Activated T-cell treated with anti-CD3 and anti-CD28 coated beads, Interleukin-2, amount 50 U/mL, for 72 hours (primary cell): ENCODE results near the gene GLB1L. TPM values are rescaled to one million over a fixed set of nuclear protein-coding genes. Genes with fewer than 3 reads are reported as not detected.

Source experiments
- ATAC-seq, 2 donors: fragments of 150-1000 bp; cut with Tn5 transposase; replicated peaks in 1 of 2; 2 replicates each; pipeline ENCODE4 v1.10.0; 2021; ENCODE audit warnings: moderate library complexity in 2 of 2, mild to moderate bottlenecking in 1 of 2
- DNase-seq, 2 donors: peaks; one replicate each; pipeline ENCODE4 v3.0.0; 2021 to 2022; ENCODE audit warnings: mixed read lengths in 1 of 2
- H3K27ac Mint-ChIP-seq: one replicate; pipeline ENCODE4 v1.8.0; 2022; ENCODE audit warnings: mild to moderate bottlenecking, moderate library complexity, mixed read lengths
- H3K27me3 Mint-ChIP-seq: one replicate; pipeline ENCODE4 v1.8.0; 2022; ENCODE audit warnings: low read depth, mixed read lengths
- H3K36me3 Mint-ChIP-seq, 2 donors: one replicate each; pipeline ENCODE4 v1.8.0; 2022; ENCODE audit warnings: mixed read lengths in 2 of 2, mild to moderate bottlenecking in 1 of 2; ENCODE audit not compliant: insufficient read depth in 2 of 2
- H3K4me1 Mint-ChIP-seq: one replicate; pipeline ENCODE4 v1.8.0; 2022; ENCODE audit warnings: low read depth, mixed read lengths
- H3K4me3 Mint-ChIP-seq, 2 donors: one replicate each; pipeline ENCODE4 v1.8.0; 2022; ENCODE audit warnings: mild to moderate bottlenecking in 2 of 2, mixed read lengths in 2 of 2, moderate library complexity in 2 of 2
- H3K9me3 Mint-ChIP-seq, 2 donors: one replicate each; pipeline ENCODE4 v1.8.0; 2022; ENCODE audit warnings: mixed read lengths in 2 of 2
- total RNA-seq, 2 donors: library from RNA; stranded (reverse); gene quantifications; one replicate each; pipeline ENCODE4 v1.2.3, GENCODE V29; 2022

Gene GLB1L
- total RNA-seq, 2 donors from 2014 or later, result 2.3 to 3.4 TPM

DNA sequence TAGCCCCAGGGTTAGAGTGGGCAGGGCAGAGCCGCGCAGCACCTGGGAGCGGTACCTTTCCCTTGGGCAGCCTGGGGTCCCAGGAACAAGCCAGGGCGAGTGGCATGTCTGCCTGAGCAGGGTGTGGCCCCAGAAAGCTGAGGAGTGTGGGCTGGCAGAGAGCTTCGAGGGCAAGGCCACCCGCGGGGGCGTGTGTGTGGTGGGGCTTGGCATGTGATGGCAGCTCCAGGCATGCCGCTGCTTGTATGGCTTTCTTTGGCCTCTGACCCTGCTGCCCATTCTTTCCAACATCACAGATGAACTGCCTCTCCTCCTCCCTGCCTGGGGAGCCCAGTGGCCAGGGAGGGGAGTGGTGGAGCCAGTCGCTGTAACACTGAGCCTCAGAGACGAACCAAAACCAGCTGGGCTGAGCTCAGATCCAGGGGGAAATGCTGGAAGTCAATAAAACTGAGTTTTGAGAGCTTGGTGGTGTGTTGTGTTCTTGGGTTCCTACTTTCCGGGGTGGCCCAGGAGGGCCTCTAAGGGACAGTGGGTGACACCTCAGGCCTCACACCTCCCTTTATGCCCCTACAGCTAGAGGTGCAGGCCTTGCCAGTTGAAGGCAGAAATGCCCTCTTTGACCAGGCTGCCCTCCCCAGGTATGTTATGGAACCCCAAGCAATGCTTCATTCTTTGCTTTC is 41.3 kb upstream of the GLB1L start:
- no peaks in the 10 kb centered on the region for H3K27me3 Mint-ChIP-seq
- H3K4me1 Mint-ChIP-seq, result peaks cover under 1% of the 10 kb centered on the region
- DNase-seq (no peak), ATAC-seq (no peak)
- H3K36me3 Mint-ChIP-seq, result peaks cover 5 to 8% of the 10 kb centered on the region in 2 donors
- H3K4me3 Mint-ChIP-seq, result no peak overlapping the region
- no peak overlapping the region for H3K27ac Mint-ChIP-seq
- H3K9me3 Mint-ChIP-seq, result no peaks in the 10 kb centered on the region

- H3K27ac Mint-ChIP-seq, result no peak overlapping the region
- H3K36me3 Mint-ChIP-seq, result peaks cover 5 to 8% of the 10 kb centered on the region in 2 donors
- H3K9me3 Mint-ChIP-seq, result no peaks in the 10 kb centered on the region
- H3K4me1 Mint-ChIP-seq, result peaks cover 7% of the 10 kb centered on the region
- ATAC-seq (no peak), DNase-seq (no peak)
- H3K27me3 Mint-ChIP-seq, result no peaks in the 10 kb centered on the region
- no peak overlapping the region for H3K4me3 Mint-ChIP-seq
Measured at GRCh38 chr2:219285894-219286425, 40.7 kb upstream of the GLB1L start.

- ATAC-seq, result no peak
- DNase-seq, result no peak
- no peak overlapping the region for H3K4me3 Mint-ChIP-seq
- peak overlapping the region; percentile 58 for H3K27ac Mint-ChIP-seq
- no peaks in the 10 kb centered on the region for H3K27me3 Mint-ChIP-seq
- H3K9me3 Mint-ChIP-seq, result no peaks in the 10 kb centered on the region
- peaks cover 5 to 8% of the 10 kb centered on the region in 2 donors for H3K36me3 Mint-ChIP-seq
- peaks cover 13% of the 10 kb centered on the region for H3K4me1 Mint-ChIP-seq
Measured at GRCh38 chr2:219285373-219285735, 40.1 kb upstream of the GLB1L start.

DNA sequence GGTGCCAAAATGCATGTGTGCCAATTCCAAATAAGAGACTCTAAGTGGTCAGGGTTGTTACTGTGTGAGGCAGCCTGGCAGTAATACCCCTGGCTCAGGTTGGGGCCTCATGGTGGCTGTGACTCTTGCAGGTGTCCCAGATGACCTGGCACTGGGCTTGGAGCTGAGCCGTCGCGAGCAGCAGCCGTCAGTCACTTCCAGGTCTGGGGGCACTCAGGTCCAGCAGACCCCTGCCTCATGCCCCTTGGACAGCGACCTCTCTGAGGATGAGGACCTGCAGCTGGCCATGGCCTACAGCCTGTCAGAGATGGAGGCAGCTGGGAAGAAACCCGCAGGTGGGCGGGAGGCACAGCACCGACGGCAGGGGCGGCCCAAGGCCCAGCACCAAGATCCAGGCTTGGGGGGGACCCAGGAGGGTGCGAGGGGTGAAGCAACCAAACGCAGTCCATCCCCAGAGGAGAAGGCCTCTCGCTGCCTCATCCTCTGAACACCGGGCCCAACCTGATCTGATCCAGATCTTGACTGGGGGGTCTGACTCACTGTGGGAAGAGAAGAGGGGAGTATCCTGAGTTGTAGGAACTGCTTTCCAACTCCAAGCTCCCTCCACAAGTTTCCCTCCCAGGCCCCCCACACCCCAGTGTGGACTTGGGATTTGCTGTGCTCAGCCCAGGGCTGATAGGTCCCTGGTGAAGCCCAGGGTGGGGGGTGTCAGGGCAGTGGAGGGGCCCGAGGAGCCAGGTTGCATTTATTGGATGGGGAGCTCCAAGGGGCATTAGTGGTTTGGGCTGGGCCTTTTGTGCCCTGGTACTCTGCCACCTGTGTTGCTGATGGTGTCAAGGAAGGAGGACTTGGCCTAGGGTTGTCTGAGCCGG is 39.5 kb upstream of the GLB1L start:
- Mint-ChIP-seq H3K27me3 (no peaks in the 10 kb centered on the region), H3K4me1 (peaks cover 19% of the 10 kb centered on the region), H3K27ac (no peak overlapping the region), H3K4me3 (no peak overlapping the region), H3K9me3 (no peaks in the 10 kb centered on the region), H3K36me3 (peaks cover 5 to 8% of the 10 kb centered on the region in 2 donors)
- no peak for DNase-seq
- ATAC-seq, result no peak

GRCh38 chr2:219282943-219283581 is 37.8 kb upstream of the GLB1L start:
- H3K4me1 Mint-ChIP-seq, result peaks cover 32% of the 10 kb centered on the region

DNA sequence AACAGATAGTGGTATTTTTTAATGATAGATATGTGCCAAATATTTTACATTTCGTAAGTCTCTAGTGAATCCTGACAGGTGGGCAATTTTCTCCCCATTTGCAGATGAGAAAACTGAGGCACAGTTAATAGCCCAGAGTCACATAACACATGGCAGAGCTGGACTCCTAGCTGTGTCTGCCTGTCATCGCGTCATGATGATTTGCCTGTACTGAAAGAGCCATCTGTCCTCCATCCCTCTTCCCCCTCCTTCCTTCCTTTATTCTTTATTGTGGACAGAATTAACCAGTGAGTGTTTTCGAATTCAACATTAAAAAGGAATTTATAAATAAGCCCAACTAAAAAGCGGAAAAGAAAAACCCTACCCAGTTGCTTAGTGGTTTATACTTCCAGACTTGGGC is 37.1 kb upstream of the GLB1L start:
- Mint-ChIP-seq H3K9me3 (no peaks in the 10 kb centered on the region), H3K27me3 (no peaks in the 10 kb centered on the region), H3K4me1 (peaks cover 38% of the 10 kb centered on the region), H3K4me3 (no peak overlapping the region), H3K36me3 (peaks cover 5 to 8% of the 10 kb centered on the region in 2 donors), H3K27ac (peak overlapping the region; percentile 50)
- no peak for ATAC-seq
- DNase-seq, result no peak

More at GRCh38 chr2:219282943-219283581, 37.8 kb upstream of the GLB1L start:
- DNase-seq (no peak), ATAC-seq (no peak)
- H3K4me3 Mint-ChIP-seq, result no peak overlapping the region
- peak overlapping the region; percentile 61 for H3K27ac Mint-ChIP-seq
- H3K27me3 Mint-ChIP-seq, result no peaks in the 10 kb centered on the region
- peaks cover 5 to 8% of the 10 kb centered on the region in 2 donors for H3K36me3 Mint-ChIP-seq
- no peaks in the 10 kb centered on the region for H3K9me3 Mint-ChIP-seq

- H3K36me3 Mint-ChIP-seq, result peaks cover 5 to 8% of the 10 kb centered on the region in 2 donors
- H3K9me3 Mint-ChIP-seq, result no peaks in the 10 kb centered on the region
- H3K27me3 Mint-ChIP-seq, result no peaks in the 10 kb centered on the region
- peaks cover 44% of the 10 kb centered on the region for H3K4me1 Mint-ChIP-seq
- no peak overlapping the region for H3K4me3 Mint-ChIP-seq
- ATAC-seq (no peak), DNase-seq (no peak)
- no peak overlapping the region for H3K27ac Mint-ChIP-seq
Measured at GRCh38 chr2:219281588-219281987, 36.3 kb upstream of the GLB1L start.

DNA sequence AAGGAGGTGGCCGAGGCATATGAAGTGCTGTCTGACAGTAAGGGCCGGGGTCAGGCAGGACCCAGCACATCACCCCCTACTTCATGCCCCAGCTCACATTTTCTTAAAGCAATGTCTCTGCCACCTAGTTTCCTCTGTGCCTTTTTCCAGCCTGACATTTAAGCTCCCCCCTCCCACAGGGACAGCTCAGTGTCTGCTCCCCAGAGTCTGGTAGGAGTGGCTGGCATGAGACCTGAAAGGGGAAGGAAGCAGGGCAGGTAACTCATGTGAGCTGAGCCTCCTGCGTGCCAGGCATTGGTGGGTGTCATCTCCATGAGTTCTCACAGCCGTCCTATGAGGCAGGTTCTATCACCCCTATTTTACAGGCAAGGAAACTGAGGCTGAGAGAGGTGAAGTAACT is 35.4 kb upstream of the GLB1L start:
- DNase-seq (no peak), ATAC-seq (no peak)
- H3K9me3 Mint-ChIP-seq, result no peaks in the 10 kb centered on the region
- no peak overlapping the region for H3K27ac Mint-ChIP-seq
- H3K4me3 Mint-ChIP-seq, result peak overlapping the region; percentile 94 to 99
- H3K4me1 Mint-ChIP-seq, result peaks cover 44% of the 10 kb centered on the region
- peaks cover 5 to 8% of the 10 kb centered on the region in 2 donors for H3K36me3 Mint-ChIP-seq
- H3K27me3 Mint-ChIP-seq, result no peaks in the 10 kb centered on the region

DNA sequence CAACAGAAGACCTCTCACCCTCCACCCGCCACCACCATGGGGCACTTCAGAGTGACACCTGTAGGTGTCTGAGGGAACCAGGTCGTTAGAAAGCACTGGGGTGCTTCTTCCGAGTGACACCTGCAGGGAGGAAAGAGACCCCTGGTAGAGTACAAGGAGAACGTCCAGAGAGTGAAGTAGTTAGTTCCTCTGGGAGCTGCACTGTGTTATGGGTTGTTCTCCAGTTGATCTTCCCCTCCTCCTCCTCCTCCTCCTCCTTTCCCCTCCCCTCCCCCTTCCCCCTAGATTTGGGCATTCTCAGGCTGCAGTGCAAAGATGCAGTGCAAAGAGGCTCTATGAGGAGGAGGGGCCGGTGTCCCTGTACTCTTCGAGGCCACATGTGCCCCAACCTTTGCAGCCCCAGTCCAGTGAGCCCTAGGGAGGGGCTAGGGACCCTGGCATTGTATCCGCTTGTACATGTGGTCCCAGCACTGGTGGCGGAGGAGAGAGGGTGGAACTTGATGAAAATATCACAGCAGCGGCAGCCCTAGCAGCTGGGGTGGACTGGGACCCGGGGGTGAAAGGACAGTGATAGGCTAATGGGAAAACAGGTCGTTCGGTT is 34.8 kb upstream of the GLB1L start:
- DNase-seq (no peak), ATAC-seq (no peak)
- Mint-ChIP-seq H3K4me3 (peak overlapping the region; percentile 94 to 99), H3K36me3 (peaks cover 5% of the 10 kb centered on the region in 2 donors), H3K27ac (peak overlapping the region; percentile 90), H3K4me1 (peaks cover 44% of the 10 kb centered on the region), H3K9me3 (no peaks in the 10 kb centered on the region), H3K27me3 (no peaks in the 10 kb centered on the region)

DNA sequence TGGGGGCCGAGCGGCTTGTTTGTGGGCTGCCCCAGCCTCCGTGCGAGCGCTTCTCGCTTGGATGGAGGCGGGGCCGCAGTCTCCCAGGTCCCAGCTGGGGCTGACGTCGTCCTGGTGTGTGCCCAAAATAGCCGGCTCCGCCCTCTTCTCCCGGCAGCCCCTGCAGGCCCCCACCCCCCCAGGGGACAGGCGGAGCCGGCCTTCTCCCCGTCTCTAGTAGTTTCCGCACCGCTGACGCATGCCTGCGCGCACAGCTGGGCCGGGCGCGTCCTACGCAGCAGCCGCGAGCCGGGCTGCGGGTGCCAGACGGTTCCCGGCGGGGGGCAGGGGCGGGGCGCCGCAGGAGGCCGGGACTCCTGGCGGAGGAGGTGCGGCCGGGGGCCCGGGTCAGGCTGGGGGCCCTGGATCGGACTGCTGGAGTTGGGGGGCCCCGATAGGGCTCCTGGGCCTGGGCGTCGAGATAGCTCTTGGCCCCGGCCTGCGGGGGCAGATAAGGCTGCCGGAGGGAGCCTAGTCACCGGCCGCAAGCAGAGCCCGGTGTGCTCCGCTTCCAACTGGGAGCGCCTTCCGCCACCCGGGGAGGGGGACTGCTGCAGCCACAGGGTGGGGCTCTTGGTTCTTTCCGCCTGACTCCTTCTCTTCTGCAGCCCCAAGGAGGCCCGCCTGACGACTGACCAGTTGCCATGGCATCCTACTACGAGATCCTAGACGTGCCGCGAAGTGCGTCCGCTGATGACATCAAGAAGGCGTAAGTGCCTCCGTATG is 34.1 kb upstream of the GLB1L start, which contains the start of gene DNAJB2:
DNAJB2 (plus strand) TSS at position 216 of the 765 bp plus-strand sequence; CDS start at position 684, 468 bp downstream.
- Mint-ChIP-seq H3K9me3 (no peaks in the 10 kb centered on the region), H3K4me3 (peak within 1 kb of the TSS; percentile 94 to 99), H3K27me3 (no peaks in the 10 kb centered on the region), H3K4me1 (peaks cover 44% of the 10 kb centered on the region), H3K27ac (peak within 1 kb of the TSS; percentile 95), H3K36me3 (peaks cover 5% of the 10 kb centered on the region in 2 donors)
- DNase-seq, result peak; percentile 99 to 100
- peak; percentile 91 to 92 for ATAC-seq

GRCh38 chr2:219278655-219279150 is 33.5 kb upstream of the GLB1L start:
- Mint-ChIP-seq H3K9me3 (no peaks in the 10 kb centered on the region), H3K27ac (peak overlapping the region; percentile 95), H3K4me1 (peaks cover 44% of the 10 kb centered on the region), H3K27me3 (no peaks in the 10 kb centered on the region), H3K36me3 (peaks cover 5% of the 10 kb centered on the region in 2 donors), H3K4me3 (peak overlapping the region; percentile 87 to 94)
- ATAC-seq (no peak), DNase-seq (no peak)
